ENCODE data around the gene CYP2F1. TPM values are rescaled to one million over a fixed set of nuclear protein-coding genes. Genes with fewer than 3 reads are reported as not detected.
A peak's percentile ranks its signal among the peaks of the same experiment; 100 is the strongest.

Gene CYP2F1
- total RNA-seq, 3 donors from 2014 or later = not detected

- H3K36me3 ChIP-seq = no peaks in the 10 kb centered on the region
- TF ChIP-seq POLR2AphosphoS5 (IDR thresholded peaks at IDR 0.05) (no peak), POLR2A (IDR thresholded peaks at IDR 0.05) (no peak), CTCF (IDR thresholded peaks at IDR 0.05) (no peak)
- H3K4me1 ChIP-seq = no peaks in the 10 kb centered on the region
- H3K4me3 ChIP-seq = no peak overlapping the region
- no peak for DNase-seq (ENCODE audit: low spot score in 2 of 2)
- intact Hi-C loops (cut with DNase I; ENCODE audit: low total_unique reads) = no loop called here
- H3K27ac ChIP-seq = no peak overlapping the region
- no peaks in the 10 kb centered on the region for H3K9me3 ChIP-seq
- no peaks in the 10 kb centered on the region for H3K27me3 ChIP-seq
Measured at GRCh38 chr19:41174297-41174928, 60.2 kb downstream of the CYP2F1 start.

GRCh38 chr19:41175801-41176777 is 61.9 kb downstream of the CYP2F1 start:
- H3K27me3 ChIP-seq = no peaks in the 10 kb centered on the region
- H3K4me3 ChIP-seq = peak overlapping the region in 1 of 3 donors; percentile 3
- peak in 1 of 2 donors; percentile 46 for DNase-seq (ENCODE audit: low spot score in 2 of 2)
- intact Hi-C loops (cut with DNase I; ENCODE audit: low total_unique reads) = no loop called here
- no peaks in the 10 kb centered on the region for H3K36me3 ChIP-seq
- peak overlapping the region; percentile 49 to 70 for H3K27ac ChIP-seq
- no peaks in the 10 kb centered on the region for H3K9me3 ChIP-seq
- TF ChIP-seq POLR2A (IDR thresholded peaks at IDR 0.05) (no peak), CTCF (IDR thresholded peaks at IDR 0.05) (no peak), POLR2AphosphoS5 (IDR thresholded peaks at IDR 0.05) (no peak)
- no peaks in the 10 kb centered on the region for H3K4me1 ChIP-seq

Other genes starting within 250 kb of the CYP2F1 start
- gene CYP2A7, start 232.2 kb upstream of the CYP2F1 start, total RNA-seq = not detected
- gene CYP2B6, start 123.2 kb upstream of the CYP2F1 start, total RNA-seq = not detected
- not detected for gene CYP2A13, start 26.0 kb upstream of the CYP2F1 start, total RNA-seq
- gene CYP2S1, start 78.8 kb downstream of the CYP2F1 start, total RNA-seq = 1 to 10 TPM in 2 of 3 donors, under 1 TPM in 1; 0.80 to 2.0 (median 2.0) TPM
- 10 to 100 TPM; 29.0 to 89.8 (median 36.4) TPM for gene AXL, start 104.8 kb downstream of the CYP2F1 start, total RNA-seq
- 100 to 1,000 TPM; 116 to 146 (median 125) TPM for gene HNRNPUL1, start 149.9 kb downstream of the CYP2F1 start, total RNA-seq
- gene CCDC97, start 195.7 kb downstream of the CYP2F1 start, total RNA-seq = 10 to 100 TPM; 15.4 to 15.7 (median 15.4) TPM
- gene TGFB1, start 239.5 kb downstream of the CYP2F1 start, total RNA-seq = 10 to 100 TPM; 12.0 to 21.4 (median 13.4) TPM
- gene B9D2, start 249.7 kb downstream of the CYP2F1 start, total RNA-seq = 1 to 10 TPM; 4.0 to 7.3 (median 4.3) TPM

All from breast epithelium (tissue), 4 donors.